Measurements from ENCODE around the gene SSR2.

SSR2 gene

GRCh38 chr1:155971910-155972809, 48.6 kb downstream of the SSR2 start:
- no peak for FAIRE-seq

GRCh38 chr1:155970531-155971167, 50.1 kb downstream of the SSR2 start:
- FAIRE-seq = no peak

- FAIRE-seq = no peak
These were observed 51.4 kb downstream of the SSR2 start for GRCh38 chr1:155969377-155969791.

GRCh38 chr1:155968670-155969069, 52.1 kb downstream of the SSR2 start:
- no peak for FAIRE-seq

- FAIRE-seq = no peak
These were observed 52.7 kb downstream of the SSR2 start for GRCh38 chr1:155968051-155968400.

GRCh38 chr1:155967341-155968050, 53.3 kb downstream of the SSR2 start:
- FAIRE-seq = no peak

GRCh38 chr1:155966750-155967149, 54.0 kb downstream of the SSR2 start:
- no peak for FAIRE-seq

- FAIRE-seq = no peak
These were observed 54.6 kb downstream of the SSR2 start for GRCh38 chr1:155966135-155966534.

GRCh38 chr1:155964193-155964592, 56.6 kb downstream of the SSR2 start:
- no peak for FAIRE-seq

- FAIRE-seq = no peak
These were observed 58.0 kb downstream of the SSR2 start for GRCh38 chr1:155962599-155963211.

GRCh38 chr1:155961937-155962336, 58.8 kb downstream of the SSR2 start:
- no peak for FAIRE-seq

GRCh38 chr1:155960081-155960745, 60.5 kb downstream of the SSR2 start:
- FAIRE-seq = no peak

Measured in islet of Langerhans (tissue), 1 donor.